ENCODE data around the gene CCDC9B.

The CCDC9B gene

DNA sequence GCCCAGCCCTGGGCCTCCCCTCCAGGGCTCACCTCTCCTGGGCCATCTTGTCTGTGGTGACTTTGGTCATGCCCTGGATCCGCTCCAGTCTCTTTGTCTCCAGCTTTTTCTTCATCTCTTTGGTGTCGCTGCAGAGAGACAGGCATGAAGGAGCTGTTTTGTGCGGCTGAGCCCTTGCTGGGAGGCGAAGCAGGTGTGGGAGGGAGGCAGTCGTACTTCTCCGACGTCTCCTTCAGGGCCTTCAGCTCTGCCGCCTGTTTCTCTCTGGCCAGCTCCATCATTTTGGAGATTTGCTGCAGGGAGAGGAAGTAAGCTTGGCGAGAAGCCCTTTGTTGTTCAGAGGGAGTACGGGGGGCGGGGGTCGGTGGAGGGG lies 50.2 kb downstream of the CCDC9B start:
- DNase-seq (ENCODE audit: low read depth), result no peak

DNA sequence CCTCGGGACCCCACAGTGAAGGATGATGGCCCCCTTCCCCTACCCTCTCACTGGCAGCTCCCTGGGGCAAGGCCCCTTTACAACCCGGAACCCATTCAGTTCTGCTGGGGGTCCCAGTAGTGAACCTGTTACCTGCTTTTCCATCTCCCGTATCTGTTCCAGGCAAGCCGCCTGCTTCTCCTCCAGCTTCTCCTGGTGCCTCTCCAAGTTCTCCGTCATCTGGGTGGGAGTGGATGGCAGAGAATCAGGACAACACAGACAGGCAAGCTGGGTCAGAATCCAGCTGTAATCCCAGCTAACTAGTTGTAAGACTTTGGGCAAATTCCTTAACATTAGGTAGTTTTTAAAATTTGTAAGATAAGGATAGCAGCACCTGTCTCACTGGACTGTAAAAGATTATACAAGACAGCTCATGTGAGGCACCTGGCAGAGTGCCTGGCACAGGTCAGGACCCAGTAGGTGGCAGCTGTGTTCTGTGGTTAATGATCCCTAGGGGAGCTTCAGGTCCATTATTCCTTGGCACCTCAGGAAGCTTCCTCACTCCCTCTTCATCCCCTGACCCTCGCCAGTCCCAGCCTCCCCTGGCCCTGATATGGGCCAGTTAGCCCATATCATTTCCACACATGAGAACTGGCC lies 51.5 kb downstream of the CCDC9B start:
- DNase-seq (ENCODE audit: low read depth), result no peak

DNA sequence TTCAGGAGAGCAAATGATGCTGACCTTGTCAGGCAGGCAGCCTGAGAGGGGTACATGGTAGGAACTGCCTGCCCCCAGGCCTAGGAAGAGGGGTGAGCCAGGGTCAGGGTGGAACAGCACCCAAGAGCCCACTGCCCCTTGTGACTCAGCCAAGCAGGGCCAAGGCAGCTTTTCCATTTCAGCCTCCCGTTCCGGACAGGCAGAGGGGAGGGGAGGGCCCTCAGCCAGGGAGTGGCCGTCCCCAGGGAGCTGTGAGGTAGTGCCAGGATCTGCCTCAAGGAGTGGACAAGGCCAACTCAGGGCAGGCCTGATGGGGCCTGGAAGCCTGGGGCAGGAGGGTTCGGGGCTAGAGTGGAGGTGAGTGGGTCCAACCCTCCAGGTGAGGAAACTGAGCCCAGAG lies 52.8 kb downstream of the CCDC9B start:
- DNase-seq (ENCODE audit: low read depth), result no peak

DNA sequence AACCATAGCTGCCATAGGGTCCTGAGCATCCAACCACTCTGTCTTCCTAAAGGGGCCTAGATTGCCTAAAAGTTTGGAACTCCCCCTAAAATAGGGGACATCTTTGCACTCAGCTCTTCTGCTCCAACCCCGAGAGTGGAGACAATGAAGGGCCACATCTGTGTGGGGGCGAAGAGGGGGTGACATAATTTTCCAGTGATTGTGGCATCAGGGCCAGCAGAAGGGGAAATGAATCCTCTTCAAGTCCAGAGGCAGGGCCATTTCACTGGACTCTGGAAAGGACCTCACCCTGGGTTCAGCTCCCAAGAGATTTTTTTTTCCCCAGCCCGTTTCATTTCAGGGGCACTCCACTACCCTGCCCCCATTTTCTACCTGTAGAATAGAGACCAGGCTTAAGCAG lies 53.2 kb downstream of the CCDC9B start:
- DNase-seq (ENCODE audit: low read depth), result no peak

DNA sequence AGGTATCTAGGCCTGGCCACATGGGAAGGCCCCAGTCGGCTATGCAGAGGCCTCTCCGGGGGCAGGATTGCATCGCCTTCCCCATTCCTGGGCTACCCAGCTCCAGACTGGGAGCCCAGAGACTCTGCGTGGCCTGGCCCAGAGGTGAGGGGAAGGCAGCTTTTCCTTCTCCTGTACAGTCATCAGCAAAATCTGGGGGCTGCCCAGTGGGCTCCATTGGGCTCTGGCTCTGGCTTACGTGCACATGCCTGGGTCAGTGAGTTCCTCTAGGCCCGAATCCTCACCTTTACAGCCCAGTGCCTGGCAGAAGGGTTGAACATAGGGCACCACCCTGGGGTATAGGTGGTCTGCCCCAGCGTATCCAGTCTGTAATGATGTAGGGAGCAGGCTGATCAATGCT lies 53.9 kb downstream of the CCDC9B start:
- DNase-seq (ENCODE audit: low read depth), result no peak

DNA sequence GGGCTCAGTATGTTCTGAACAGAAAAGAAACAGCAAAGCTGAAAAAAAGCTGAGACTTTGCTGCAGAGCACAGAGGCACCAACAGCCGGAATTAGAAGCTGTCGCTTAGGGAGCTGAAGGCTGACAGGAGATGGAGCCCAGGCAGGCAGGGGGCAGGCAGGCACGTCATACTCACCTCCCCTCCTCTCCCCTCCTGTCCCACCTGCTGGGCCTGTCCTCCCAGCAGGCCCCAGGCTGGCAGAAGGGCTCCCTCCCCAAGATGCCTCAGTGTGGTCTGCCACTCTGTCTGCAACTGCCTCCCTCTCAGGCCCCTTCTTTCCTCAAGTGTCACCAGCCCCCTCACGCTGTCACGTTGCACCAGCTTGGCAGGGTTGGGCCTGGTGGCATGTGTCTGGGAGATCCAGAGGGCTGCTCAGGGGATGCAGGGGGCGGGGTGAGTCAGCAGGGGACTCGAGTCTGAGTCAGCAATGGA lies 54.6 kb downstream of the CCDC9B start:
- DNase-seq (ENCODE audit: low read depth), result no peak

DNA sequence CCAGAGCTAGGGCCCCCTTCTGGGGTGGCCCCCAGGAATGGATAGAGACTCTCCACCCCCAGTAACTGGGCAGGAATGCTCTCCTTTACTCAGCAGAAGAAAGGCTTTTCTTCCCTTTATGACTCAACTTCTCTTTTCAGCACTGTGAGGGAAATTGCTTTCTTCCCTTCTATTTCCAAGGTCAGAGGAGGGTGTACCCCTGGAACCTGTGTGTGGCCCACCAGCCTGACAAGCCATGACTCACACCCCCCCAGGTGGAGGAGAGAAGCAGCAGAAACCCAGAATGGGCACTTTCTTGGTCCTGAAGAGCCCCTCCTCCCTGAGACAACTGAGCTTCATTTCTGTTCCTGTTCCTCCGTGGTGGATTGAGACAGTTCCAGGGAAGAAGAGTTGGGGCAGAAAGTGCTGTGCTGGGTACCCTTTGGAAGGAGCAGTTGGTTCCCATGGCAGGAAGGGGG lies 55.2 kb downstream of the CCDC9B start:
- no peak for DNase-seq (ENCODE audit: low read depth)

DNA sequence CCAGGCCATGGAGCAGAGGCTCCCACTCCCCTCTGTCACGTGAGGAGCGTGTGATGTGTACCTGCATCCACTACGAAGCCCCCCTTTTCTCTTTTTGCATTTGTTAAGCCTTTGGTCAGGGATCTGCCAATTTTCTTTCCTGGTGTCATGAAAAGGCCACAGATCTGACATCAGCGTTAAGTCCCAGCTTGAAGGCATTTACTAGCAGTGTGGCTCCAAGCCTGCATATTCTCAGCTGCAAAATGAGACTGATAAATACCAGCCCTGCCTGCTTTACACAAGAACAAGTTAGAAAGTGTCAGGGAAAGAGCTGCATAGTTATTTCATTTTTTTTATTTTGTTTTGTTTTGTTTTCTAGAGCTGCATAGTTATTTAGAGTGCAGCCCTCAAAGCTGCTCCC lies 55.6 kb downstream of the CCDC9B start:
- DNase-seq (ENCODE audit: low read depth), result no peak

DNA sequence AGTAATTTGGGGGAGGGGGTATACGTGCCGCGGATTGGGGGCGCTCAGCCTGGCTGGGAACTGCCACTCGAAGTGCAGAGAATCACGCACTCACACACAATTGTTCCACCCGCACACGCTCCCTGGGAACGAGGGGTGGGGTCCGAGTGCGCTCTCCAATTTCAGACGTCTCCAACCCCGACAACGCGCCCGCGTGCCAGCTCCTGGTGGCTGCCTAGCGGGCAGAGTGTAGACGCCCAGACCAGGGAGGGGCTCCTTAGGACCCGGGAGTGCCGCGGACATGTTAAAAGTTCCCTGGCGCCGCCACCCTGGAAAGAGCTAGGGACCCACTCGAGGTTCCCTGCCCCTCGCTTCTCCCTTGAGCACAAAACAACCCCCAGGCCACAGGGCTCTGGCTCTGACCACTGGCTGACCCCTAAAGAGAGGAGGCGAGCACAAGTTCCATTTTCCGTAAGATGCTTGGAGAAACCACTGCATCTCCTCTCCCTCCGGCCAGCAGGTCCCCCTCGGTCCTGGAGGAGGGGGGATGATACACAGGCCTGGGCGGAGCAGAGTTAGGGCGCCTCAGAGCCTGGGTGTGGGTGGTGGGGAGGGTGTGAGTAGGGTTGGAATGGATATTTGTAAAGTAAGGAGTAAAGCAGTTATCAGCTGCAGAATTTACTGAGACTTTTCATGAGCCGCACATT lies 57.0 kb downstream of the CCDC9B start:
- DNase-seq (ENCODE audit: low read depth), result no peak

DNA sequence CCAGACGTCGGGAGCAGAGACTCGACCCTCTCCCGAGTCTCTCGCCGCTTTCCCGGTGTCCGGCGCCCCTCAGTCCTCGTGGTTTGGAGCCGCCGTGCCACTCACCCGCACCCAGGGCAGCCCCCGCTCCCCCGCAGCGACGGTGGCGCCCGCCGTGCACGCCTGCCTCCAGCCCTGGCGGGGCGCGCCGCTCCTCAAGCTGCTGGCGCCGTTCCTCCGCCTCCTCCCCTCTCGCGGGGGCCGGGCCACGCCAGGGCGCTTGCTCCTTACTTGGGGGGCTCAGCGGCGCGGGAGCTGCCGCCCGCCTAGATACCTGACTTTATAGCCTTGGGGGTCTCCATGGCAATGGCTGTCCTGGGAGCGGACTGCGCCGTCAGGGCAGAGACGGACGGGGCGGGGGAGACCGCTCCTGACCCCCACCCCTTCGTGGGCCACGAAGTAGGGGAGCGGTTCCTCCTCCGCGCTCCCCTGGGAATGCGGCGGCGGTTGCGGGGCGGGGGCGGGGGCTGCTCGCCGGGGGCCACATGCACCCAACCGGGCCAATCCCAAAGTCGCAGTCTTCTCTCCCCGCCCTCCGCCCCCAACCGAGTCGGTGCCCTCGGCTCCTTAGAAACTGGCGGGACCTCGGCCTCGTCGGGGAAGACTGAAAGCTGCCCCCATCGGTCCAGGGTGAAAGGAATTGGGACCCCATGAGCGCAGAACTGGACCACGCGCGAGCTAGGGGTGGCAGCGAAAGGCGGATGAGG lies 57.7 kb downstream of the CCDC9B start, which contains the start of gene ANKRD63:
Gene ANKRD63 (minus strand): TSS at position 196 of the 746 bp plus-strand sequence. CDS start 478 bp downstream, outside the sequence.
- DNase-seq (ENCODE audit: low read depth), result no peak

DNA sequence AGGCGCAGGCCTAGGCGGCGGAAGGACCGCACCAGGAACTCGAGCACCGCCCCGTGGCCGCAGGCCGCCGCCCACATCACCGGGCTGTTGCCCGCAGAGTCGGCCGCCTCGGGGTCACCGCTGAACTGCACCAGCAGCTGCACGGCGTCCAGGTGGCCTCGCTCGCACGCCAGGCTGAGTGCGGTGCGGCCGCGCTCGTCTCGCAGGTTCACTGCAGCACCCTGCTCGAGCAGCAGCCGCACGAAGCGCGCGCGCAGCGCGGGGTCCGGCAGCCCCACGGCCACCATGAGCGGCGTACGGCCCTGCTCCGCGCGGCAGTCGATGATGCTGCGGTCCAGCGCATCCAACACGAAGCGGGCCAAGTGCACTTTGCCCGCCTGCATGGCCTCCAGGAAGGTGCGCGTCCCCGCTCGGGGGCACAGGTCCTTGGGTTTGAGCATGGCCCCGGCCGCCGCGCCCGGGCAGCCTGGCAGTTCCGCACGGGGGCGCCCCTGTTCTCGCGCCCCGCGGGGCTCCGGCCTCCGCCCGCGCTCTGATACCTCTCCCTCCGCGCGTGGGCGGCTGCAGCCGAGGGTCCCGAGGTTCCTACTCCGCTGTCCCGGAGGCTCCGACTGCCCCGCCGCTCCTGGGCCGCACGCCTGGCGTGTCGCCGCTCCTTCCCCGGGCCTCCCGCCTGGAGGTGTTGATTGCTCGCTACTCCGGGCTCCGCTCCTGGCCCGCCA lies 58.4 kb downstream of the CCDC9B start:
- peak; percentile 19 for DNase-seq (ENCODE audit: low read depth)

DNA sequence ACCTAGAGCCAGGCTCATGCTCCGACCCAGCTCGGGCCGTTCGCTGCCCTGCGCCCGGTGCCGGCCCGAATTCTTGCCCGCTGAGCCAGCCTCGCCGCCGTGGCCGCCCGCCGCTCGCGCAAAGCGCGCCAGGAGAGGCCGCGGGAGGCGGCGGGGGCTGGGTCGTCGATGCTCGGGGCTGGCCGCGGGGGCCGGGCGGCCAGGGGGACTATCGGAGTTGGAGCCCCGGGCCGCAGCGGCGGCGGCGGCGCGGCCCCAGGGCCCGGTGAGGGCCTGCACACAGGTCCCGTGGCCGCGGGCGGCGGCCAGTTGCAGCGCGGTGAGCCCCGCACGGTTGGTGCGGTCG lies 59.0 kb downstream of the CCDC9B start:
- DNase-seq (ENCODE audit: low read depth), result no peak
